ENCODE data around the gene NHEJ1.

The NHEJ1 gene

DNA sequence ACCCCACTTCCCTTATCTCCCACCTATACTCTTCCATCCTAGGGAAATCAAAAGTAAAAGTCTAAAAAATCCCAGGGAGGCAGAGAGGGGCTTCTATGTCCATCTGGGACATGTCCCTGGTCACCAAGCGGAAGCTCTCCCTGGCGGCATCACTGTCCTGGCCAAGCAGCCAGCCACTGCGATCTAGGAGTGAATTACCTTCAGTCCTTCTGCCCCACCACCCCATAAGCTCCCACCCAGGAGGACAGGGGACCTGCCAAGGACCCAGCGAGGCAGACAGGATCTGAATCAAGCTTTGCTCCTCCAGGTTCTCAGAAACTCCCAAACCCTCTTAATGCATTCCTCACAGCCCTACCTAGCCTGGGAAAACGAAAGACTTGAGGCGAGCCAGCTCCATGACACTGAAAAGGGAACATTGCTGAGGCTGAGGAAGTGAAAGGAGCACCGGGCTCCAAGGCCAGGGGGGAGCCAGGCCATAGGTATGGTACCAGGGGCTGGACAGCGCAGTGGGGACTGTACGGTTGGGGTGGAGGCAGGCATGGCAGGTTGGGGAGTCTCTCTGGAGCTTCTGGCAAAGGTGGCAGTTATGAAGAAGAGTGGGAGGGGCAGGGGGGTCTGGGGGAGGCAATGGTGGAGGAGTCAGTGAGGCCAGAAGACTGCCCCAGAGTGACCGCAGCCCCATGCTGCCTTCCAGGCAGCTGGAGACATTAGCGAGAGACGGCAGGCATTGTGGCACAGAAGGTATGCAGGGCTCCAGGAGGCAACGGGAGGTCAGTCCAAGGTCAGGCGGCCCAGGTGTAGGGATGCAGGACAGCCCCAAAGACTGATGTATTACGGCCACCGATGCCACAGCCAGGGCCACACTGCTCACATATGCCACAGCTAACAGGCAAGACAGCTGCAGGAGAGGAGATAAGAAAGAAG lies 11.9 kb upstream of the NHEJ1 start:
- Histone ChIP-seq H3K9me3 (ENCODE audit: insufficient read depth, low read depth, low read length) (no peaks in the 10 kb centered on the region), H3K4me1 (ENCODE audit: insufficient read depth, low read length) (no peaks in the 10 kb centered on the region), H3K27me3 (ENCODE audit: insufficient read depth, low read length) (no peaks in the 10 kb centered on the region), H3K36me3 (ENCODE audit: insufficient read depth, low read depth, low read length) (peaks cover 13% of the 10 kb centered on the region), H3K27ac (ENCODE audit: low read length) (no peak overlapping the region), H3K4me3 (ENCODE audit: low read length) (no peak overlapping the region), H3K9ac (ENCODE audit: low read depth, low read length) (no peak overlapping the region)

DNA sequence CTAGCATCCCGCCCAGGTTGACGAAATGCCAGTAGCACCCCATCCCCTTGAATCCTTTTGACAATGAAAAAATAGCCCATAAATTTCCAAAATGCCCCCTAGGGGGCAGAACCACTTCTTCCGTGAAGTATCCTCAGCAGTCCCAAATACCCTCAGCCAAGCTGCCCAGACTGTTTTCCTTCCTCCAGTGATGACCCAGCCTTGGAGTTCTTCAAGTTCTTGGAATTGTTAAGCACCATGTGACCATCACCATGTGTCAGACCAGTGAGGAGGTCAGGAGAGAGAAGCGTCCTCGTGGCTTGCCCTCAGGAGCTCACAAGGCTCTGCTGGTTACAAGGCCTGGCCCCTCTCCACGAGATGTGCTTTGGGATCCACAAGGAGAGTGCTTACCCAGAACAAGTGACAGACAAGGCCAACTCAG lies 10.6 kb upstream of the NHEJ1 start:
- Histone ChIP-seq H3K9ac (ENCODE audit: low read depth, low read length) (no peak overlapping the region), H3K27me3 (ENCODE audit: insufficient read depth, low read length) (no peaks in the 10 kb centered on the region), H3K4me3 (ENCODE audit: low read length) (no peak overlapping the region), H3K9me3 (ENCODE audit: insufficient read depth, low read depth, low read length) (no peaks in the 10 kb centered on the region), H3K4me1 (ENCODE audit: insufficient read depth, low read length) (no peaks in the 10 kb centered on the region), H3K36me3 (ENCODE audit: insufficient read depth, low read depth, low read length) (peaks cover 13% of the 10 kb centered on the region), H3K27ac (ENCODE audit: low read length) (no peak overlapping the region)

DNA sequence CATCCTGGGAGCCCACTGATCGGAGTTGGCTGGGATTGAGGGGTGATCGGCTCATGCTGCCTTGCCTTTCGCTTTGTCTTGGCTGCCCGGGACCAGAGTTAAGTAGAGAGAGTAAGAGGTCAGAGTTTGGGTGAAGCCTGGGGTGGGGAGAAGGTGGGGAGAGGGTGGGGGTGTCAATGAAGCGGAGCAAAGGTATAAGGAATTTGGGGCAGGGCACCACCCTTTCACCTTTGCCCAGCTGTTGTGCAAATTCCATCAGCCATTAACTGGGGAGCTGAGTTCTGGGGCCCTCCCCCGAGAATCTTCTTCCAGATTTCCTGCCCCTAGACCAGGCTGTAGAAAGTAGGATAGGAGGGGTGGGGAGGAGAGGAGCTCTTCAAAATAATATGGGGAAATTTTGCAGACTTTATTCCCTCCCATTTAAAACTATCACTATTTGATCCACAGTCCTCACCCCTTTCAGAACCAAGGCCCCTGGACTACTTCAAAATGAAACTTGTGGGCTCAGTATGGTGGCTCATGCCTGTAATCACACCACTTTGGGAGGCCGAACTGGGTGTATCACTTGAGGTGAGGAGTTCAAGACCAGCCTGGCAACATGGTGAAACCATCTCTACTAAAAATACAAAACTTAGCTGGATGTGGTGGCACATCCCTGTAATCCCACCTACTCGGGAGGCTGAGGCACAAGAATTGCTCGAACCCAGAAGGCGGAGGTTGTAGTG lies 9.5 kb upstream of the NHEJ1 start, which contains the start of gene SLC23A3:
Gene SLC23A3 (minus strand): TSS at position 100 of the 725 bp plus-strand sequence. CDS start 45 bp downstream, at position 55.
- no peak within 1 kb of the TSS for H3K27ac ChIP-seq (ENCODE audit: low read length)
- no peaks in the 10 kb centered on the region for H3K9me3 ChIP-seq (ENCODE audit: insufficient read depth, low read depth, low read length)
- H3K9ac ChIP-seq (ENCODE audit: low read depth, low read length) = no peak within 1 kb of the TSS
- H3K4me1 ChIP-seq (ENCODE audit: insufficient read depth, low read length) = no peaks in the 10 kb centered on the region
- H3K4me3 ChIP-seq (ENCODE audit: low read length) = no peak within 1 kb of the TSS
- peaks cover 13% of the 10 kb centered on the region for H3K36me3 ChIP-seq (ENCODE audit: insufficient read depth, low read depth, low read length)
- no peaks in the 10 kb centered on the region for H3K27me3 ChIP-seq (ENCODE audit: insufficient read depth, low read length)

DNA sequence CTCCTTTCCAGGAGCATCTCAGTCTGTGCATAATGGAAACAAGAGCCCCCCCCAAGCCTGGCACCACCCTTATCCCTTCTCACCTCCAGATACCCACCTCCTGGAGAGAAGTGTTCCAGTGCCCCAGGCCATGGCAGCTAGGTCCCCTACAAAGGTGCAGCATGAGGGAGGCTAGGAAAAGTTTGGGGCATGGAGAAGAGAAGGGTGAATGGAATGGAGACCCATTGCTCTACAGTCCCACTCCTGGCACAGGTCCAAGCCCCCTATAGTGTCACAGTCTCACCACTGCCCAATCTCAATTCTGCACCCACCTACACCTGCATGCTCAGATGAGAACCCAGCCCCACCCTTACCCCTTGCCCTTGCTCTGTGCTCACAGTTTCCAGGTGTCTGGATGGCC lies 8.3 kb upstream of the NHEJ1 start:
- no peak overlapping the region for H3K27ac ChIP-seq (ENCODE audit: low read length)
- no peaks in the 10 kb centered on the region for H3K9me3 ChIP-seq (ENCODE audit: insufficient read depth, low read depth, low read length)
- no peak overlapping the region for H3K9ac ChIP-seq (ENCODE audit: low read depth, low read length)
- no peaks in the 10 kb centered on the region for H3K4me1 ChIP-seq (ENCODE audit: insufficient read depth, low read length)
- no peaks in the 10 kb centered on the region for H3K27me3 ChIP-seq (ENCODE audit: insufficient read depth, low read length)
- H3K4me3 ChIP-seq (ENCODE audit: low read length) = no peak overlapping the region
- peaks cover 2% of the 10 kb centered on the region; the same call in 1 of the 2 replicates for H3K36me3 ChIP-seq (ENCODE audit: insufficient read depth, low read depth, low read length)

DNA sequence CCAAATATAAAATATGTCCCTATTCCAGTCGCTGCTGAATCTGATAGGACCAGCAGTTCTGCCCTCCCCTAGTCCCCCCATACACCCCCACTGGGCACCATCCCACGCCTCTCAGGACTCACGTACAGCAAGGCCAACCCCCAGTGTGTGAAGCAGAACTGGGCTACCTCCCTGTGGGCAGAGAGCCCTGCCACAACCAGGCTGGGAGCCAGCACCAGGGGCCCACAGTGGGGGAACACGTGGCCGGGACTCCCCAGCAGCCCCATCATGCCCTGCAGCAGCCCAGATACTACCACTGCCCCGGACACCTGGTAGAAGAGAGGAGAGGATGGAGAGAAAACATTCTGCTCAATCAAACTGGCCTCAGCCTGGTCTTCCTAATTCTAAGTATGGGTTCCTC lies 7.9 kb upstream of the NHEJ1 start:
- H3K36me3 ChIP-seq (ENCODE audit: insufficient read depth, low read depth, low read length) = no peaks in the 10 kb centered on the region
- no peak overlapping the region for H3K9ac ChIP-seq (ENCODE audit: low read depth, low read length)
- H3K4me3 ChIP-seq (ENCODE audit: low read length) = no peak overlapping the region
- no peaks in the 10 kb centered on the region for H3K4me1 ChIP-seq (ENCODE audit: insufficient read depth, low read length)
- no peaks in the 10 kb centered on the region for H3K27me3 ChIP-seq (ENCODE audit: insufficient read depth, low read length)
- H3K27ac ChIP-seq (ENCODE audit: low read length) = no peak overlapping the region
- H3K9me3 ChIP-seq (ENCODE audit: insufficient read depth, low read depth, low read length) = no peaks in the 10 kb centered on the region

DNA sequence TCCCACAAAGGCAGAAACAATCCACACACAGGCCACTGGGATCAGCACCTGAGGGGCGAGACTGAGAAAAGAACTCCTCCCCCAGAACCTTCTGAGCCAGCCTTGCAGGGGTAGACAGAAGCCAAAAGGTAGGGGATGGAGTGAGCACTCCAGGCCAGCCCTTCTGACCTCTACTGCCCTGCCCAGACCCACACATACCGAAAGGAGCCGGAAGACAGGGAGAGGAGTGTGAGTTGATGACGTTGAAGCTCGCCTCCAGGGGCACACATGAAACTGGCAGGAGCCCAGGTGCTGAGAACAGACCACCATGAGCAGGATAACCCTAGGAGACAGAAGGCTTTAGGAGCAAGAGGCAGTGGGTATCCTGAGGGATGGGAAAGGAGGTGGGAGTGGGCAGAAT lies 7.4 kb upstream of the NHEJ1 start:
- no peaks in the 10 kb centered on the region for H3K4me1 ChIP-seq (ENCODE audit: insufficient read depth, low read length)

DNA sequence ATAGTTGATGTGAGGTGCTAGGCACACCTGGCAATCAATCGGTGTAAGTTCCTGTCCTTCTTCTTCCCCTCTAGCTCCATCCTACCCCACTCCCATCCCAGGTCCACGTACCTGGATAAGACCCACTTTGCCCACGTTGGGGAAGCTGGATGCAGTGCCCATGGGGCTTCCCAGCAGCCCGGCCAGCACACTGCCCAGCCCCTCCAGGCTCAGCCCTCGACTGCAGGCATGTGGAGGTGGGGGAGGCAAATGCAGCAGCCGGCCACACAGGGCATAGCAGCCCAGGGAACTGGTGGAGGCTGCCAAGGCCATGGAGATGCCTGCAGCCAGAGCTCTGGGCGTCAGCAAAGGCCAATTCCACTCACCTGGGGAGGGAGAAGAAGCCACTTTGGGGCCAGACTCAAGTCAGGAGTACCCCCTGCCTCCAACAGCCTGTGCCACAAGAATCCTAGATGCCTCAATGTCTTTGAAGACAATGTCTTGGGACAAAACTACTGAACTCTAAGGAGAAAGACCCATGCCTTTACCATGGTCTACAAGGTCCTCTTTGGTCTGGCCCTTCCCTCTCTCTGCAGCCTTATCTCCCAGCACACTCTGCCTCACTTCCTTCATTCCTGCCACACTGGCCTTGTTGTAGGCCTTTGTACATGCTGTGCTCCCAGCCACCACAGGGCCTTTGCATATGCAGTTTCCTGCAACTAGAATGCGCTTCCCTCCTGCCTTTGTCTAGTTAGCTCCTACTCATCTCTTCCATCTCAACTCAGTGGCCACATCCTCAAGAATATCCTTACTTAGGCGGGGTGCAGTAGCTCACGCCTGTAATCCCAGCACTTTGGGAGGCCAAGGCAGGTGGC lies 4.7 kb upstream of the NHEJ1 start:
- Histone ChIP-seq H3K27ac (ENCODE audit: low read length) (no peak overlapping the region), H3K36me3 (ENCODE audit: insufficient read depth, low read depth, low read length) (no peaks in the 10 kb centered on the region), H3K27me3 (ENCODE audit: insufficient read depth, low read length) (peaks cover 13% of the 10 kb centered on the region), H3K4me3 (ENCODE audit: low read length) (no peak overlapping the region), H3K4me1 (ENCODE audit: insufficient read depth, low read length) (peaks cover 2% of the 10 kb centered on the region; the same call in 1 of the 2 replicates), H3K9me3 (ENCODE audit: insufficient read depth, low read depth, low read length) (no peaks in the 10 kb centered on the region), H3K9ac (ENCODE audit: low read depth, low read length) (no peak overlapping the region)

More for the DNA sequence above, 7.4 kb upstream of the NHEJ1 start:
- Histone ChIP-seq H3K27me3 (ENCODE audit: insufficient read depth, low read length) (peaks cover under 1% of the 10 kb centered on the region; the same call in 1 of the 2 replicates), H3K9ac (ENCODE audit: low read depth, low read length) (no peak overlapping the region), H3K27ac (ENCODE audit: low read length) (no peak overlapping the region), H3K9me3 (ENCODE audit: insufficient read depth, low read depth, low read length) (no peaks in the 10 kb centered on the region), H3K36me3 (ENCODE audit: insufficient read depth, low read depth, low read length) (no peaks in the 10 kb centered on the region), H3K4me3 (ENCODE audit: low read length) (no peak overlapping the region)

DNA sequence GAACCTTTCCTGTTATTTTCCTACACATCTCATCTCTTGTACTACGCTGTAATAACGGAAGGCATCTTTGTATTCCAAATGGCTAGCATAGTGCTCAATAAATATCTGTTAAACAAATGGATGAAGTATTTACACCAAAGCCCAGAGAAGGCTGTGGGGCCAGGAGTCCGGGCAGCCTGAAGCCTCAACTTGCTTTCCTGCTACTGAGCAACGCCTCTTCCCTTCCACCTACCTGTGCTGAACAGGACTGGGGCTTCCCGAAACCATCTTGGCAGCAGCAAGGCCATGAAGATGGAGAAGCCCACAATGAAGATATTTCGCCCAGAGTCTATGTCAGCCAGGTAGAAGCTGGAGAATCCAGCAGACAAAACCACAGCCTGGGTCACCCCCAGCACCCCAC lies 2.5 kb upstream of the NHEJ1 start:
- no peak overlapping the region for H3K27ac ChIP-seq (ENCODE audit: low read length)
- H3K9me3 ChIP-seq (ENCODE audit: insufficient read depth, low read depth, low read length) = no peaks in the 10 kb centered on the region
- peaks cover 2% of the 10 kb centered on the region; the same call in 1 of the 2 replicates for H3K4me1 ChIP-seq (ENCODE audit: insufficient read depth, low read length)
- H3K36me3 ChIP-seq (ENCODE audit: insufficient read depth, low read depth, low read length) = peaks cover under 1% of the 10 kb centered on the region; the same call in 1 of the 2 replicates
- H3K9ac ChIP-seq (ENCODE audit: low read depth, low read length) = no peak overlapping the region
- no peak overlapping the region for H3K4me3 ChIP-seq (ENCODE audit: low read length)
- peaks cover 13% of the 10 kb centered on the region for H3K27me3 ChIP-seq (ENCODE audit: insufficient read depth, low read length)

DNA sequence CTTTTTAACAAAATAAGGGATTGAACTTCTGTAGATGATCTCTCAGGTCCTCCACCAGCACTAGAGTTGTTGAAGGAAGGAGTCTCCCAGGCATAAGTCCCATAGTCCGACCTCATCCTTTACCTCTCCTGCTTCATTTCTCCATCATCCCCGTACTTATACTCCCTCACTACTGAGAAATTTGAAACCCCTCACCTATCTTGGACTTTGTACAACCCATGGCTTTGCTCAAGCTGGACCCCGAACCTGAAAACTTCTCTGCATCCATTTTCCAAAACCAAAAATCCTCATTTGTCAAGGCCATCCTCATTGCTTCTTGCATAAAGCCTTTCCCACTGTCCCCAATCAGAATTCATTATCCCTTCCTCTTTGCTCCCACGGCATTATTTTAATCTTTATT lies 482 bp upstream of the NHEJ1 start:
- peaks cover 13% of the 10 kb centered on the region for H3K27me3 ChIP-seq (ENCODE audit: insufficient read depth, low read length)
- peak overlapping the region; percentile 68 for H3K4me3 ChIP-seq (ENCODE audit: low read length)
- peak overlapping the region; percentile 81; the same call in 1 of the 2 replicates for H3K9ac ChIP-seq (ENCODE audit: low read depth, low read length)
- H3K4me1 ChIP-seq (ENCODE audit: insufficient read depth, low read length) = peaks cover 2% of the 10 kb centered on the region; the same call in 1 of the 2 replicates
- H3K27ac ChIP-seq (ENCODE audit: low read length) = no peak overlapping the region
- H3K36me3 ChIP-seq (ENCODE audit: insufficient read depth, low read depth, low read length) = peaks cover 20% of the 10 kb centered on the region
- no peaks in the 10 kb centered on the region for H3K9me3 ChIP-seq (ENCODE audit: insufficient read depth, low read depth, low read length)

DNA sequence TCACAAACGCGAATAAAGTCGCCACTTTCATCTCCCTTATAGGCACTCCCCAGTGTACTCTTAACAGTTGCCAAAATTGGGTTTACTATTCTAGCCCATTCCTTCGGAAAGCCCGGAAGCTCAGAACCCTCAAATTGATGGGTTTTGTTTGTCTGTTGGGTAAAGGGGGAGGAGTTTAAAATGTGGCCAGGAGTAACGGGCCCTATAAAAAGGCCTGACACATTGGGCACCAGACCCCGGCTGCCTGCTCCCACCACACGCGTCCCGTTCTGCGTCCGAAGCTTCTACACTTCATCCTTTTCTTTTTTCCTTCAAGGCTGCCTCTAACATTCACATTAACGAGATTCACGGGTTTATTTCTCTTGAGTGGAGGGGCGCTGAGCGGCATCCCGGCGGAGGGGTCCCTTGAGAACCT lies 837 bp downstream of the NHEJ1 start:
- H3K27me3 ChIP-seq (ENCODE audit: insufficient read depth, low read length) = peaks cover 13% of the 10 kb centered on the region
- H3K27ac ChIP-seq (ENCODE audit: low read length) = no peak overlapping the region
- H3K4me1 ChIP-seq (ENCODE audit: insufficient read depth, low read length) = peaks cover 2% of the 10 kb centered on the region; the same call in 1 of the 2 replicates
- H3K9me3 ChIP-seq (ENCODE audit: insufficient read depth, low read depth, low read length) = no peaks in the 10 kb centered on the region
- H3K36me3 ChIP-seq (ENCODE audit: insufficient read depth, low read depth, low read length) = peaks cover 20% of the 10 kb centered on the region
- H3K9ac ChIP-seq (ENCODE audit: low read depth, low read length) = peak overlapping the region; percentile 81; the same call in 1 of the 2 replicates
- H3K4me3 ChIP-seq (ENCODE audit: low read length) = peak overlapping the region; percentile 68

DNA sequence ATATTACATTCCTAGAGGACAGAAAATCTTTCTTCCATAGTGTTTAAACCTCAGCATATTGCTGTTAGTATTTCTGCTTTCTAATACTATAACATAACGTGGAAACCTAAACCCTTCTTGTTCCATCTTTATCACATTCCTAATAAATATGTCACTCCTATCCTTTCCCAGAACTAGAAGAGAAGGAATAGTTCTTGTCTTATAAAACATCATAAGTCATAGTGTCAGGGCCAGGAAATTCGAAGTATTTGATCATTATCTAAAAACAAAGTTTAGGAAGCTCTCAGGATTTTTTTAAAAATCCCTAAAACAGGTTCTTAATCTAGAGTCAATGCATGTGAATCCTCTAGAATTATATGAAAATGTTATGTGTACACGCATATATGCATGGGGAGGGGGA lies 2.0 kb downstream of the NHEJ1 start:
- Histone ChIP-seq H3K9me3 (ENCODE audit: insufficient read depth, low read depth, low read length) (no peaks in the 10 kb centered on the region), H3K27me3 (ENCODE audit: insufficient read depth, low read length) (peaks cover 13% of the 10 kb centered on the region), H3K9ac (ENCODE audit: low read depth, low read length) (no peak overlapping the region), H3K36me3 (ENCODE audit: insufficient read depth, low read depth, low read length) (peaks cover 28% of the 10 kb centered on the region), H3K4me1 (ENCODE audit: insufficient read depth, low read length) (peaks cover 2% of the 10 kb centered on the region; the same call in 1 of the 2 replicates), H3K4me3 (ENCODE audit: low read length) (no peak overlapping the region), H3K27ac (ENCODE audit: low read length) (no peak overlapping the region)
